RPMI8226 (cell line): ENCODE results near the gene TEAD3.
A peak's percentile ranks its signal among the peaks of the same experiment; 100 is the strongest.

Source experiments
- DNase-seq: peaks from one replicate; pipeline ENCODE4 v3.0.0-alpha.2; 2015

The TEAD3 gene

DNA sequence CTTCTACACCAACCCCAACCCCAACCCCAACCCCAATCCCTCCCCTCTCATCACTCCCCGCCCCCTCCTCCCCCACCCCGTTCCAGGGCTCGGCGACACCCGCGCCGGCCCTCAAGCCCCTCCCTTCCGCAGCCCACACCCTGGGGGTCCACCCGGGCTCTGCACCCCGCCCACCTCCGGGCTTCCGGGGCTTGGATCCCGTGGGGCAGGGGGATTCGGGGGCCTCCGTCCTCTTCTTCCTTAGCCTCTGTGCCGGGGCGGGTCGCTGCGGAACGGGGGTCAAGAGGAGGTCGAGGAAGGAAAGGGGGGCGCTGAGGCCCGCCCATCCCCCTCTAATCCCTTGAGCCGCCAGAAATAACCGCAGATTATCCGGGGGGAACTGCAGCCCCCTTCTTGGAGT, 15.1 kb upstream of the TEAD3 start:
- DNase-seq, result no peak

DNA sequence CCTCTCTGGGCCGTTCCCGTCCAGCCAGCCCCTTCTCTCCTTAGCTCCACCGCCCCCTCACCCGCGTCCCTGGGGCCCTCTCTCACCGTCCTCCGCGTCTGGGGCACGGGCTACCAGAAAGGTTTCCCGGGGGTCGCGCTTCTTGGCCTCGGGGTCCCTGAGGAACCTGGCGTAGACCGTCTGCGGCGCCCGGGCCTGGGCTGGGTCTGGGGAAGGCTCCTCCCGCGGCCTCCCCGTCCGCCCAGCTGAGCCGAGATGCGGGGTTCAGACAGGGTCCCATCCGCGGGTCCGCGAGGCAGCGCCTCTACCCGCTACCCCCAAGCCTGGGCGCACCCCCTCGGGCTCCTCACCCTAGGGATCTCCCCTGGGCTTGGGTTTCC, 14.7 kb upstream of the TEAD3 start:
- no peak for DNase-seq

DNA sequence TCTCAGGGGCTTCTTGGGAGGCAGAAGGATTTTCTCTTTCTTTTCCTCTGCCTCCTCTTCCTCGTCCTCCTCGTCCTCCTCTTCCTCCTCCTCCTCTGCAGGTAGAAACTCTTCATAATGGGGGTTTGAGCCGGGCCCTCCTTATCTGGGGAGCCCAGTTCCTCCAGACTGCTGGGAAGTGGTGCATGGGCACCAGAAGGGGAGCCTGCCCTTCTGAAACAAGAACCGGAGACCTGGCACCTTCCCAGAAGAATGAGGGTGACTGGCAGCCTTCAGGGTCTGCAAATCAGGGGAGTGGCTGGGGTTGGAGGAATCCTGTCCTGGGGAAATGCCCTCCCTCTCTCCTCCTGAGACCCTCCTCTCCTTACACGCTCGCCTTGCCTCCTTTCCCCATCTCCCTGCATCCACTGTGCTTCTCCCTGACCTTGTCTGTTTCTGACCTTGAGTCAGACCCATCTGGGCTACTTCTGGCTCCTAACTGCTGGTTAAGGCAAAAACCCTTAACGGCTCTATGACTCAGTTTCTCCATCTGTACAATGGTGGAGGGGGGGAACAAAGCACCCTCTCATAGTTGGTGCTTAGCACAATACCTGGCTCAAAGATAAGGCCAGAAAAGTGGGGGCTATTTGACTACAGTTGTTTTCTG, 14.2 kb upstream of the TEAD3 start:
- no peak for DNase-seq

DNA sequence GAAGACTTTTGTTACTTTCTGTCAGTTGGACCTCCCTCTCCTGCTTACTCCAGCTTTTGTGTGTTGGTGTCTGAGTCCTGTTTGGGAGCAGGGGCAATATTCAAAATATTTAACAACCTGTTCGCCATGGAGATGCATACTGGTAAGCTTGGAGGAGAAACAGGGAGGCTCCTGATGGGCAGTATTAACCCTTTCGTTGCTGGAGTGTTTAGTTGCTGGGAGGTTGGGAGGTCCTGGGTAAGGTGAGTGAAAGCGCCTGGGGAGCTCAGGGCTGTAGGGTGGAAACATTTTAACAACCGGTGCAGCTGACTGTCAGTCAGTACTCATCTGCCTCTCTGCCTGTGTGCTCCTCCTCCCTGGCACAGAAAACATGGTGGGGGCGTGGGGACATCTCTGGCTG, 11.7 kb upstream of the TEAD3 start:
- DNase-seq, result no peak

DNA sequence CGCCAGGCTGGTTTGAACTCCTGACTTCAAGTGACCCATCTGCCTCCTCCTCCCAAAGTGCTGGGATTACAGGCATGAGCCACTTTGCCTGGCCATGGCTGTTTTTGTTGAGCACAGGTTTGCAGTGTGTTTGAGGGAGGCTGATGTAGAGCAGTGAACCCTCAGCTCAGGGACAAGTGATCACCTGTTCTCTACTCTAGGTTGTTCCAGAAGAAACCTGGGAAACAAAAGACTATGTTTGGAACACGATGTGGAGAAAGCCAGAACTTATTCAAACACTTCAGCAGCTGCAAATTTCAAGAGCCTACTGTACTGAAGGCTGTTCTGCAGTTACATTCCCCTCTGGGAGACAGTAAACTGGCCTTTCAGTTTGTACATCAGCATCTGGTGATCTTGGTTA, 11.1 kb upstream of the TEAD3 start:
- DNase-seq, result no peak

DNA sequence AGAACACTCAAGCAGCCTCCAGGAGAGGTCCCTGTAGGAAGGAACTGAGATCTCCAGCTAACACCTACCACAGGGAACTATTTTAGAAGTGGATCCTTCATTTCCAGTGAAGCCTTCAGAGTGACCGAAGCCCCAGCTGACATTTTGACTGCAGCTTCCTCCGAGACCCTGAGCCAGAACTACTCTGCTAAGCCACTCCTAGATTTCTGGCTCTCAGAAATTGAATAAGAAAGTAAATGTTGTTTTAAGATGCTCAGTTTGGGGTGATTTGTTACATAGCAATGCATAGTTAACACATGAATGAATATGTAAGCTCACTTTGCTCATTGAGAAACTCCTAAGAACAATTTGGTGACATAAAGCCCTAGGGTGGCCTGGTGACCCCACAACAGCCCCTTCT, 10.3 kb upstream of the TEAD3 start:
- no peak for DNase-seq

DNA sequence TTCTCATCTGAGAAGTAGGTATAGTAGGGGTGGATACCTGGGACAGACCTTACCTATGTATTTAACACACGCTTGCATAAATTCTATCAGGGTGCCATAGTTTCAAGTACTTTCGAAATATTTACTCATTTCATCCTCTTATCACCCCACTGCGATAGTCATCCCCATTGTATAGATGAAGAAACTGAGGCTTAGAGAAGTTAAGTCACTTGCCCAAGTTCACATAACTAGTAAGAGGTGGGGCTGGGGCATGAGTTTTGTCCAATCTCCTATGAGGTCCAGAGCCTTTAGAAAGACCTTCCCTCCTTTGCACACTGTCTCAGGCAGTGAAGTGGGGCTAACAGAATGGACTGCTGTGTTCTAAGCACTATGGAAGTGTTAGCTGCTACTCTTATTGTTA, 9.7 kb upstream of the TEAD3 start:
- DNase-seq, result no peak

DNA sequence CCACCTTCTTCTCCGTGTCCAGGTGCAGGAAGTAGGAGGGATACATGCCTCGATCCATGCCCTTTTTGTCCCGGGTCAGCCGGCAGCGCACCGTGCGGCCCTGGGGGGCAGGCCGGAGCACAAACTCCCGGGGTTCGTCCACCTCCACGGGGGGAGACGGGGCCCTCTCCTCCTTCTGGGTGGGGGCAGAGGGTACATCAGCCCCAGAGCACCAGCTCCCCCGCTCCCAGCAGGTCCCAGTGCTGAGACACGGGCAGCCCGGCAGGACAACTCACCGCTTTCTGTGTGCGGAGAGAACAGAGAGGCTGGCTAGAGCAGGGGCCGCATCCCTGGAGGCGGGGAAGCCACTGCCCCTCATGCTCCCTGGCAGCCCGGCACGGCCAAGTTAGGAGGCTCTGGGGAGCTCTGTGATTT, 9.1 kb upstream of the TEAD3 start:
- DNase-seq, result no peak

DNA sequence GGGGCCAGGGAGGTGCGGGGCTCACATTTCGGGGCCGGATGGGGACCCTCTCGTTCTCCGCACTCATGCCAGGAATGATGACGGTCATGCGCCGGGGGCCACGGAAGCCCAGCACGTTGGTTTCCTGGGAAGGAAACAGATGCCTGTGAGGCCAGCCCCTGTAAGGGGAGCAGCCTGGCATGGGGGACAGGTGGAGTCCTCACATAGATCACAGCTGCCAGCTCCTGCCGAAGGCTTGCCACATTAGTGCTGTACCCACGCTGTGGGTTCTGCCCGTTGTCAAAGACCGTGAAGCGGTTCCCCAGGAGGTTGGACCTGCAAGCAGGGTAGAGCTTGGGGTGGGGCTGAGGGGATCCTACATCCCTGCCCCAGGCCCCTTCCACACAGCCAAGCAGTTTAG, 6.7 kb upstream of the TEAD3 start:
- DNase-seq, result no peak

DNA sequence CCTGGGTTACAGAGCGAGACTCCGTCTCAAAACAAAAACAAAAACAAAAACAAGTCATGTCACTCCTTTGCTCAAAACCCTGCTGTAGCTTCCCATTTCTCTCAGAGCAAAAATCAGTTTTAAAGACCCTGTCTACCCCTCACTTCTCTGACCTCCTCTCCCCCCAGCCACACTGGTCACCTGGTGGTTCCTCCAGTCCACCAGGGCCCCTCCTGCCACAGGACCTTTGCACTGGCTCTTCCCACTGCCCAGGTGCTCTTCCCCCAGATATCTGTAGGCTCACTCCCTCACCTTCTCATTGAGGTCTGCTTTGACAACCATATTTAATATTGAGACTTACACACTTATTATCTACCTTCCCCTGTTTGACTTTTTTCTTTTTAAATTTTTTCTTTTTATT, 4.9 kb upstream of the TEAD3 start:
- DNase-seq, result no peak

DNA sequence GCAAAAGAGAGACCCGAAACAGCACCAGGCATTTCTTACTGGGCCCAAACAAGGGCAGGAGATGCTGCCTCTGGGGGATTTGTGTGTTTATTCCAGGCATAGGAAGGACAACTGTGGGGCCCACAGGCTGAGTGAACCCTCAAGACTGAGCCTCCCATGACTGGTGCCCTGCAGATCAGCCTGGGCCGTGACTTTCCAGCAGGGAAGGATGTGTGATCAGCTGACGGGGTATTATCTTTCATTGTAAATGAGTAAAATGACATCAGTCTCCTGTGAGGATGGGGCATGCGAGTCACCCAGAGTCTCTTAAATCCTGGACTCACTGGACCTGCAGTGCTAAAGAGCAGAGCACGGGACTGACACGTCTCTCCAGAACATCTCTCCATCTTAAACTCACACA, 3.9 kb upstream of the TEAD3 start:
- no peak for DNase-seq

DNA sequence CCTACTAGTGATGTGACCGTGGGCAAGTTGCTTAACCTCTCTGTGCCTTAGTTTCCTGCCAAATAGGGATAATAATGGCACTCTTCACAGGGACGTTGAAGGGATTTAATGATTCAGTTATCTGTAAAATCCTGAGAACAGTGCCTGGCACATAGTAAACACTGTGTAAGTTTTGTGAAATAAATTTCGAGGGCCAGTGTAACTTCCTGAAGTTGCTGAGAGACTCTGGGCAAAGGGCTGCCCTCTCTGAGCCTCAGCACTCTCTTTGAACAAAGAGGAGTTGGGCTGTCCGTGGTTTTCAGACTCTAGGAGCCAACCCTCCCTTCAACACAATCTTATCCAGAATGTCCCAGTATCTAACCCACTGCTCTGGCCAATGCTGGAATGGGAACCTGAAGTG, 2.5 kb upstream of the TEAD3 start:
- DNase-seq, result no peak

DNA sequence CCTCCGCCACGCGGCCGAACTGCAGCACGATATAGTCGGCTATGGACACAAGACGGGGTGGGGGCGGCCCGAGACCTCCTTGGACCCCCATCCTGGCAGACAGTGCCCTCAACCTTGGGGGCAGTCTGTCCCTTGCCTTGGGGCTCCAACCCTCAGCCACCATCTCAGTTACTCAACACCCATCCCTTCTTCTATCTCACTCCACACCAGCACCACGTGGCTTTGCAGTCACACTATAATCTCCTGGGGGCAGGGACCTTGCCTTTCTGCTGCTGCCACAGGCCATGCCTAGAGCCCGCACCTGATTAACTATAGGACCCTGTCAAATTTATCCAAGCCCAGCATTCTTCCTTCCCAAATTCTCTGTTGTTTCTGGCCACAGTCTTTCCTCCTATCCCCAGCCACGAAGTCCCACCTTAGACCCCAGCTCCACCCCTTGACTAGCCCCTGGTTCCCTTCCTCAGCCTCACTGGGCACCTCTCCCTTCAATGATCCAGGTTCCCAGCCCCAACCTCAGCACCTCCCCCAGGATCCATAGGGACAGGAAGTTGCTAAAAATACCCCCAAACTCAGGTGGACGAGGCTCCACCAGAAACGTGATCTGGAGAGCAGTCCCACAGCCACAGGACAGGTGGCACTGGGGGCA, 1.7 kb upstream of the TEAD3 start:
- no peak for DNase-seq

DNA sequence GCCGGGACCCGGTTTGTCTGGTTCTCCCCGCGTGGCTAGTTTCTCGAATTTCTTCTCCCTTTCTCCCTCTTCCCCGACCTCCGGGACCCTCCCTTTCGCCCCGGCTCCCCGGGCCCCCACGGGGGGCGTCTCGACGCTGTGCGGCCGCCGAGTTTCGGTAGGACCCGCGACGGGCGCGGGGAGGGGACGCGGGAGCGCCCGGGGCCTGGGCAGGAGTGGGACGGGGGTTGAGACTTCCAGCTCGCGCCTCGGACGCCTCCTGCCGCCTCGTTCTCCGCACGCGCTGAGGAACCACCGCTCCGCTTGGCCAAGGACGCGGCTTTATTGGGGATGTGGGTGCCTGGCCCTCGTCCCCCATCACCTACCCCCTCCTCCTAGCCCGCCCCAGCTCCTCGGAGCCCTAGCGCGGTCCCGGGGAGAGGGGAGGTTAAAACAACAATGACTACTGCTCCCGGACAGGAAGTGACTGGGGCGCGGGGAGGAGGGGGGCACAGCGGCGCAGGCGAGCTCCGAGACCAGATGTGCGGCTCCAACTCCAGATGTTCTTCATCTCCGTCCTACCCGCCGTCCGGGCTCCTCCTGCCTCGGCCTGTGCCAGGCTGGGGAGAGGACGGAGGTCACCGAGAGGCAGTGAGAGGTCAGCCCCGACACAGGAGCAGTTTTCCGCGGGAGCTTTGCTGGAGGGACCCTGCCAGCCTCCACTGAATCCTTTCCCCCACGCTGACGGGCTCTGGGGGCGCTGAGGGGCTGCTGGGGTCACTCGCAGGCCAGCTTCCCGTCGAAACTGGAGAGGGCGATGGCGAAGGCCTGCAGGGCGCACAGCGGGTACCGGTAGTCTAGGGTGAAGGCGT, 917 bp upstream of the TEAD3 start:
- peak; percentile 80 for DNase-seq

DNA sequence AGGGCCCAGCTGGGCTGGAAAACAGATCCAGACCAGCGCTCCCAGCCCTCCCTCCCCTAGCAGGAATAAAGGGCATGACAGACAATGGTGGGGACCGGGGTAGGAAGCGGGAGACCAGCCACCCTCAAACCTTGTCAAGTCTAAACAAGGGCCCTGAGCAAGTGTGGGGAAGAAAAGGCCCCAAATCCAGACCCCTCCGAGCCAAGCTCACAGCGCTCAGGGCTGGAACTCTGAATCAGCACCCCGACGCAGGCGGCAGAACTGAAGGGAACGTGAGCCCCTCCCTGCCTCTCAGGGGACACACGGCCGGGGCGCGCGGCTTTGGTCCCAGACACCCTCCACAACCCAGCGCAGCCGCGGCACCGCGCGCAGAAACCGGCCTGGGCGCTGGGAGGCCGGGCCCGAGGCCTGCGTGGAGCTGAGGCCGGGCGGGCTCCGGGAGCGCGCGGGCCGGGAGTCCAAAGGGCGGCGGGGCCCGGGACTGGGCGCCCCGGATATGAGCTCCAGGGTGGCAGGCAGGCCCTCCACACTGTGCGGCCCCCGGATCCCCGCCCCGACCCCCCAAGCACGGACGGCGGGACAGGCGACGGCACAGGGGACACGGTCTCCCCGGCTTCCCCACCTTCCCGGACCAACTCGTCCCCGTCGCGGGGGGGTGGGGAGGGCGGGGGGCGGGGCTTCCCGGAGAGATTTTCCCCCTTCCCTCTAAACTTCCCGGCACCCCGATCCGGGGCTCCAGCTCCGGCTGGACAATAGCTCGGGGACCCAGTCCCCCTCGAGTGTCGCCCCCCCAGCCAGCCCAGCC, 641 bp downstream of the TEAD3 start:
- no peak for DNase-seq

DNA sequence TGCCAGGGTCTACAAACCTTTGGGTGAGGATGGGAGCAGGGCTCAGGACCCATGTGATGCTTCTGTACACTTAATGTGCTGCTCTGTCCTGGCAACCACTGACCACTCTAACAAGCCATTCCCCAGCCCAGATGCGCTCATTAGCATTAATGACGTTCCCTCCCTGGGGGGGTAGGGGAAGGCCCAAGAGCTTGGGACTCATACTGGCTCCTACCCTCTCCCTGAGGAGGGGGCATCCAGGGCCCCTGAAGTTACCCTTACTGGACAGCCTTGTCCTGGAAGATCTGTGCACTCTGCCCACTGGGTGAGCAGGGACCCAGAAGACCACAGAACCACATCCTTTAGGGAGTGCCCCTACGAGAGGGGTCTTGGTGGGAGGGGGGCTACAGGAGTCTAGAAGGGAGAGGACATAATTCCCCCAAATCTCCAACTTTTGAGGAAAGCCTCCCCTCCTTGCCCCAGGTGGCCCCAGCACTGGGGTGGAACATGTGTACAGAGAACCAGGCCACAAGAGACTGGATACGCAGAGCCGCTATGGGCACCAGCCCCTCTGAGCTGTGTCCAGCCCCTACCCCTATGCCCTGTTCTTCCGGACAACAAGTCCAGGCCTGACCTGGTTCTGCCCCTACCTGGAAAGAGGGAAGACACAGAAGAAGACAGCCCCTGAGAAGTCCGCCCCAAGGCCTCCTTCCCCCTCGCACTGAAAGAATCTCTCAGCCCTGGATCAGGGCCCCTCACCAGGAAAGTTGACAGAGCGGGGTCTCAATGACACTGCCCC, 1.4 kb downstream of the TEAD3 start:
- no peak for DNase-seq

DNA sequence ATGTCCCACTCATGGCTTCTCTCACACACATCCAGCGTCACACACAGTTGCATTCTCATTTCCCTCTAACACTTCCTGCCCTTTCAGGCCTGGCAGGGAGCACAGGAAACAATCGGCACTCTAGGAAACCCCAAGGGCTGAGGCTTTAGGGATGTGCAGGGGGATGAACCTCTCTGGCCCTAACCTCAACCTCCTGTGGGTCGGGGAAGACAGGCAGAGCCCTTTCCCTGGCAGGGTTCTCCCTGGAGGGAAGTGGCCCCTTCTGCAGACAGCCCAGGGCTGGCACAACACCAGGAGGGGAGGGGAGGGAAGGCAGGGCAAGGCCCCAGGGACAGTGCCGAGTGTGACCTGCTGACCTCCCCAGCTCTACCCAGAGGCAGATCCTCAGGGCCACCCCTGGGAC, 2.7 kb downstream of the TEAD3 start:
- no peak for DNase-seq

DNA sequence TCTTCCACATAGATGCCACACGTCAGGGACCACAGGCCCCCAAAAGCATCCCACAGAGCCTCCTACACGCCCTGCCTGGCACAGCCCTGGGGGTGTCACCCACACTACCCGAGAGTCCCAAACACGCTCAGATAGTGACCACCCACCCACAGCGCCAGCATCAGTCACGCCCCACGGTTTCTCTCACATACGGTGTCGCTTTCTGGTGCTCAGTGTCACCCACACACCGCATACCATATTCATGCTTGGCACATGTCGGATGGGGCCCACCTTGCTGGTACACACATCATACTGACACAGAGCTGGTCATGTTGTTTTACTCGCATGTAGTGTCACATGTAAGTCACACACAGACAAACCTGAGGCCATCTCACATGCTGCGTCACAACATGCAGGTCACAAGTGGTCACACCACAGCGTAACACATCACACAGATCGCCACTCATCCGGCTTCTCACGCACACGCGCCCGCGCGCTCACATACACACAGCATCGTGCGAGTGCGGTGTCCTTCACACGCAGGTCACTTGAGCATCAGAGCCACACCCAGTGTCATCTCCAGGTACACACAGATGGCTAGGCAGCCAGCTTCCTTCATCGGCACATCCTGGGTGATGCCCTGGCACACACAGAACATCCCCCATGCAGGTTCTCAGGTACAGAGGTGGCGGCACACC, 3.4 kb downstream of the TEAD3 start:
- DNase-seq, result no peak

DNA sequence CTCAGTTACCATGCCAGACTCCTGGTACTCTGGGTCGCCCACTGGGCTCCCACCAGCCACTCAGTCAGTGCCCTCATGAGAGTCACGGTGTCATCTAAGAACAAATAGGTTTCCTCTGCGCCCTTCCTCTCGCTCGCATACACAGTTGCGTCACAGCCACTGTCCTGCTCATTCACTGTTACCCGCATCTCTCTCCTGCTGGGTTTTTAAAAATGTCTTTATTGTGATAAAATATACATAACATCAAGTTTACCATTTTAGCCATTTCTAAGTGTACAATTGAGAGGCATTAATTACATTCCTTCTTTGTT, 4.0 kb downstream of the TEAD3 start:
- no peak for DNase-seq

DNA sequence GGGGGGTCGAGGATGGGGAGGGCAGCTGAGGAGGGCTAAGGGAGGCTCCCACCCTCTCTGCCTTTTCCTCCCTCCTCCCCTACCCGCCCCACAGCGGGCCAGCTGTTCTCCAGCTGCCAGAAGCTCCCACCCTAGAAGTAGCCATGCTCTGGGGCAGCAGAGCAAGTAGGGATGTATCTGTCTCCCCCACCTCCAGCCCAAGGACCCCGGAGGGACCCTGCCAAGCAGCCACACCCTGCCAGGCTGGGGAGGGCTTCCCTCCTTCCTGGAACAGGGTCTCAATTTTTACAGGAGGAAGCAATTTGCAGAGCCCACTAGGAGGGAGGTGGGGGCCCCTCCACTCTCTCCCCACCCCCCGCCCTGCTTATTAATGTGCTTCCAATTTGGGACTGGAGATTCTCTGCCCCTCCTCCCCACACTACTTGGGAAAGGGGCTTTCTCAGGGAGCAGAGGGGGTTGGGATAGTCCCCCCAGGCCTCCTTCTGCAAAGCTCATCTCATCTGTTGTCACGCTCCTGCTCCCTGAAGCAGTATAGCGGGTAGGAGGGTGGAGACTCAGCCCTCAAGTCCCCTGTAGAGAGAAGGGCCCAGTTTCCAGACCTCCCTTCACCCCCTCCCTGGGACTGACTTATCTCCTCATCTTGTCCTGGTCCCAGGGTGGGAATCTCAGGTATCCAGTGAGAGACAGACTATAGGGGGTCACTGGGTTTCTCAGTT, 4.5 kb downstream of the TEAD3 start:
- no peak for DNase-seq

DNA sequence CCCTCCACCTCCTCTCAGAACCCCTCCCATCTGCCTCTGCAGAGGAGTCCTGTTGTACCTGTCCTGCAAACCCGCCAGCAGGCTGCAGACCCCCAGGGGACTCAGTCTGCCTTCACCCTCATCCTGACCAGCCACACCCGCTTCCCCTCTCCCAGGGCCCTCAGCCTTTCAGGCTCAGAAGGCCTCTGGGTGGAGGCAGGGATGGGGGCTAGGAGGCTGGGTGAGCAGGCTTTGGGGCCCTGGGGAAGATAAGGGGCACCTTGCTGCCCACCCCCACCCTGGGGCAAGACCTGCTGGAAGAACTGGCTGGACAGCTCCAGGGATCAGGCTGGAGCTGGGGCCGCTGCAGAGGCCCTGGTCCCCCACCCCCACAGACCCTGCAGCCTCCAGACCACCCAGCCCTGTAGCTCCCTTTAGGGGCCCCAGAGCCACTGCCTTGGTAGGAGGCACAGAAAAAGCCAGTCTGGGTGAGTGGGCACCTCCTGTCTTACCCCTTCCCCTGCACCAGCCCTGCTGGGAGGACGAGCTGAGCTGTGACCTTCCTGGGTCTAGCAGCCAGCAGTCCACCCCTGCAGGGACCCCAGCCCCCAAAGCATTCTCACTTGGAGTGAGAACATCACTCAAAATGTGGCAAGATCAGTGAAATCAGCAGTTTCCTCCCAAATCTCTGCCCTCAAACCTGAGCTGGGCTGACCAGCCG, 5.2 kb downstream of the TEAD3 start:
- no peak for DNase-seq
